ELR (cell line): Measurements from ENCODE around the gene C19orf81.

ENCODE experiments used
- DNase-seq: peaks from one replicate; pipeline ENCODE4 v3.0.0-alpha.2; 2015; ENCODE audit warnings: low read depth

Gene C19orf81

DNA sequence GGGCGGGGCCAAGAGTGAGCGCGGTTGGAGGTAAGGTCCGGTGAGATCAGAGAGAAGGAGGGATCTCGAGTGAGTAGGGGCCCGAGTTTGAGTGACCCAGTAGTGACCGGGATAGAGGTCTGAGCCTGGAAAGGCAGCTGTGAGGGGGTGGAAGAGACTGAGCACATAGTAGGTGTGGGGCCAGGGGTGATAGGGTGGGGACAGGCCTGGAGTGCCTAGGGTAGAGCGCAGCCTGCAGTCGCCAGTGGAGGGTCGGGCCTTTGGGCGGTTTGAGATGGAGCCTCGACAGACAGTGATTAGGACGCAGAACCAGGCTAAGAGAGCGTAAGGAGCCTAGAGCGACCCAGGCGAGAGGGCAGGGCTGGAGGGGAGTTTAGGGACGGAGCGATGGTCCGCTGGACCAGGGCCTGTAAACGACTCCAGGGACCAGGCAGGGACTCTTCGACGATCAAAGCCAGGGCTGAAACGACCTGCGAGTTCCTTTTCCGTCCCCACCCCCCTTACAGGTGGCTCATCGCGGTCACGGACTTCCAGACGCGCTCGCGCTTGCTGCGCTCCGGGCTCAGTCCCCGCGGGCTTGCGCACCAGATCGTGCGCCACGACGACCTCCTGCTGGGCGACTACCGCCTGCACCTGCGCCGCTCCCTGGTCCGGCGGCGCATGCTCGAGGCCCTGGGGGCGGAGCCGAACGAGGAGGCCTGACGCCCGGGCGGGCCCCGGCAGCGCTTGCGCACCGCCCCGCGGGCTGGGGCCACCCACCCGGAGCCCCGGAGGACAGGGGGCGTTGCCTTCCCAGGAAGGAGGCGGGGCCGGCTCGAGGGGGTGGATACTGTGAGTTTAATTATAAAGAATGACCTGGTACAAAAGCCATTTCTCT lies 9.4 kb downstream of the C19orf81 start:
- DNase-seq: peak; percentile 74

- DNase-seq: no peak
These were observed 10.3 kb downstream of the C19orf81 start for GRCh38 chr19:50659318-50660087.

- DNase-seq: no peak
These were observed 10.8 kb downstream of the C19orf81 start for GRCh38 chr19:50660088-50660366.

DNA sequence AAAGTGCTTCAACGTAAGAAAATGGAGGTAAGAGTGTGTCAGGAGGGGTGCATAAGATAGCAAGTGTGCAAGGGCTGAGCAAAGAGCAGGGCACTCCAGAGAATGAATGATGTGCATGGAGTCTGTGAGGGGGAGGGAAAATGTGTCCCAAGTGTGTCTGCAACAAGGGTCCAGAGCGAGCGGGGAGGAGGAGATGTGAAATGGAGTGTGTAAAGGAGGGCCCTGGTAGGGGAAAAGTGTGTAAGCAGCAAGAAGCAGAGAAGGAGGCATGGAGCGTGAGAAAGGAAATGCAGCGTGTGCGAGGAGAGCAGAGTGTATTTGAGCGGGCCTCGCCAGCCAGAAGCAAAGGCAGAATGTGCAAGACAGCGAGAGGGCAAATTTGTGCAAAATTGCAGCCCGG lies 11.8 kb downstream of the C19orf81 start:
- no peak for DNase-seq

DNA sequence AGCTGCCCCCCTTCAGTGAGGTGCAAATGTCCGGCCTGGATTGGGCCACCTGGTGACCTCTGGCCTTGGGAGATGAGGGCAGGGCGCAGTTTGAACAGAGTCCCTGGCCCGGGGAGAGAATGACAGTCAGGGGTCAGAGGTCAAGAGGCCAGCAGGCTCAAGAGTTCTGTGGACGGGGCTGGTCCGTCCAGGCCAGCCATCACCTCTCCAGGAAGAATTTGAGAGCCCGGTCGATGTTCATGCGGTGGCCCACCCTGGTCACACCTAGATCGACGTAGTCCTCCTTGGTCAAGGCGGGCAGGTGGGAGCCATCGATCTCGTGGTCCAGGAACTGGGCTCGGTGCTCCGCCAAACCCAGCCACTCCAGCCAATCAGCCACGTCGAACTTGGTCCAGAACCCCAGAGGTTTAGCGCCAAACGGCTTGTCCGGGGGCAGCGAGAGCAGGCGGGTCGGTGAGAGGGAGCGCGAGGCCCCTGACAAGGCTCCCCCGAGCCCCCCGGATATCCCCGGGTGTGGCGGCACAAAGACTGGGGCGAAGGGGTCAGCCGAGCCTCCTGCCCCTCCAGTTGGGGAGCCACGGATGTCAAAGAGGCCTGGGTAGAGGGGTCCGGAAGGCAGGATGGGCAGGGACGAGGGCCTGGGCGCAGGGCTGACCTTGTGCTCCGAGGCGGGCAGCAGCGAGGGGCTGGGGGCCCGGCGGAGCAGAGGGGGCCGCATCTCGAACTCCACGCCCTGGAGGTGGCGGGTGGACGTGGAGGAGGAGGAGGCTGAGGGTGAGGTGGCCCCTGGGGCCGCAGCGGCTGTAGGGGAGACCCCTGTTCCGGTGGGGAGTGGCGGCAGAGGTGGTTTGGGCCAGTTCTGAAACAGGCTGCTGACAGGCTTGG lies 12.8 kb downstream of the C19orf81 start:
- no peak for DNase-seq

DNA sequence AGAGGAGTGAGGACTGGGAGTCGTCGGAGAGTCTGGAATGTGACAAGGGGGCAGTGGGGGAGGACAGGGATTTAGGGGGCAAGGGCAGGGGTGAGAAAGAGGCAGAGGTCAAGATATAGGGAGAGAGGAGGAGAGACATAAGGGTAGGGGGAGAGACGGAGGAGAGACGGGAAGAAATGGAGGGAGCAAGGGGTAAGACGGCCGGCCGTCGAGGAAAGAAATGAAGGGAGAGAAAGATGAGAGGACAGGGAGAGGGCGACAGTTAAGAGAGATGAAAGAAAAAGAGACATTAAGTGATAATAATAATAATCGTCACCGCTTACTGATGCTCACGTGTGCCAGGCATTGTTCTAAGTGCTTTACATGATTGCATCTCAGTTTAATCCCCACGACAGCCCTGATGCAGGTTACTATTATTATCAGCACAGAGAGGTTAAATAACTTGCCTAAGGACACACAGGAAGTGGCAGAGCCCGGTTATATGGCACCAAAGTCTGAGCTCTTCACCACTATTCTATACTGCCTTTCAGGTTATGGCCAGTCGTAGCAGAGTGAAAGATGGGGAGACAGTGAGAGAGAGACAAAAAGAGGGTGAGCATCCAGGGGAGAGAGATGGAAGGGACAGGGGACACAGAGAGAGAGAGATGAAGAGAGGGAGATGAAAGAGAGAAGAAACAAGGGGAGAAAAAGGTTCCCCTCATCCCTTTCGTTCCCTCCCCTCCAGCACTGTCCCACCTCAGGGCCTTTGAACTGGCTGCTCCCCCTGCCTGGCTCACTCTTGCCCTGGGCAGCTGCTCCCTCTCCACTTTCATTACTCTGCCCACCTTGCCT lies 13.6 kb downstream of the C19orf81 start:
- DNase-seq: no peak

- peak; percentile 57 for DNase-seq
These were observed 14.2 kb downstream of the C19orf81 start for GRCh38 chr19:50663482-50663790.

DNA sequence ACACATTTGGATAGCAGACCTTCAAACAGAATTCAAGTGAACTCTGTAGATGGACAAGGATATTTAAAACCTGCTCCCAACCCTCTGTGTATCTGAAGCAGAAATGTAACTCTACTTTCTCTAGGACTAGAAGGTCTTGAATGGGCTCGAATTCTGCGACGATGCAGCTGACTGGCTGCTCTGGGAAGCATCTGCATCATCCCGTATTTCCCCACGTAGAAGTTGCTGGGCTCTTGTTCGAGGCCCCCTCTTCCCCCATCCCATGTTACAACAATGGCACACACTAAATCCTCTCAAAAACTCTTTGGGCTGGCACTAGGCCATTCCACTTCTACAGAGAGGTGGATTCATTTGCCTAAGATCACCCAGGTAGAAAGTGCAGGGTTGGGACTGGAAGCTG lies 15.0 kb downstream of the C19orf81 start:
- no peak for DNase-seq

DNA sequence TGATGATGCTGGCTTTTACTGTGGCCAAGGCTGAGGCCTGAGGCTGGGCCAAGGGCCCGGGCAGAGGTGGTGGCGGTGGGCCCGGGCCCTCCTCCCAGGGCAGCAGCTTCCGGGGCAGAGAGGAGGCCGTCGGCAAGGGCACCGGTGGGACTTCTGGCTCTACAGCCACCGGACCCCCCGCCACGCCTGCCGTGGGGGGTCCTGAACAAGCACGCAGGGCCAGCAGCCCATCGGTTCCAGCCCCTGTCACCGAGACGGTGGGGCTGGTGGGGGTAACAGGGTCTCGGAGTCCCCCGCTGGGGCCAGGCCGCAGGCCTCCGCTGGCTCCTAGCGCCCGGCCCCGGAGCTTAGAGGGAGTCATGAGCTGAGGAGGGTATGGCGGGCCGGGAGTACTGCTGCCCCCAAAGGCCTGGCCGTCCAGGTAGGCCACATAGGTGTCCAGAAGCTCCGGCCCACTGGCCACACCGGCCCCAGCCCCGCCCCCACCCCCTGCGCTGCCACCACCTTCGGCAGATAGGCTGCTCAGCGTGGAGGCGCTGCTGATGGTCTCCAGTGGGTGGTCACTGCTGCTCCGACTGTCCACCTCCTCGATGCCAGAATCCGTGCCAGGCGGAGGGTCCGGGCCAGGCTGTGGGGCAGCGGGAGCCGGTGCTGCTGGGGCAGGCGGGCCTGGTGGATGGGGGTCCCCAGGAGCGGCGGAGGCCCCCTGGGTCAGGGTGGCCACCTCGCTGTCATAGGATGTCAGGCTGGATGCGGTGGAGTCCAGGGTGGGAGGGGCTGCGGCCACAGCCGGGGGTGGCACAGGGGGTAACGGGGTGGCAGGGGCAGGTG lies 17.3 kb downstream of the C19orf81 start:
- no peak for DNase-seq

DNA sequence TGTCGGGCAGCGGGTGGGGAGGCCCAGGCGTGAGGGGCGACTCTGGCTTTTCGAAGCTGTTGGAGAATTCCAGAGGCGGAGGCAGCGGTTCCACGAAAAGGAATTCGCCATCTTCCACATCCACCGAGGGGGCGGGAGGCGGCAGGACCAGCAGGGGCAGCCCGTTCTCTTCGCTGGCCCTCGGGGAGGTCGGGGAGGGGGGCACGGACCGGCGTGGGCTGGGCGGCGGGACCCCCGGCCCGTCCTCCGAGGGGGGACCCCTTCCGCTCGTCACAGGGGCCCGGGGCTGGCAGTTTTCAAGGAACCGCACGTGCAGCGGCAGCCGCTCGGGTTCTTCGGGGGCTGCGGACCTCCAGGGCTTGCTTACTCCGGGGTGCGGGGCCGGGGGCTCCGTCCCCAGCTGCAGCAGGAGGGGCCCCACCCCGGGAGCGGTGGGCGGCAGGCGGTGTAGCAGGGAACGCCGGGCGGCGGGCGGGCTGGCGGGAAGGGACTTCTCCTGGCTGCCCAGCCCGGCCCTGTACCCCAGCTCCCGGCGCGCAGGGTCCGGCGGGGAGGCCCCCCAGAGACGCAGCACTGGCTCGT lies 18.0 kb downstream of the C19orf81 start:
- no peak for DNase-seq

DNA sequence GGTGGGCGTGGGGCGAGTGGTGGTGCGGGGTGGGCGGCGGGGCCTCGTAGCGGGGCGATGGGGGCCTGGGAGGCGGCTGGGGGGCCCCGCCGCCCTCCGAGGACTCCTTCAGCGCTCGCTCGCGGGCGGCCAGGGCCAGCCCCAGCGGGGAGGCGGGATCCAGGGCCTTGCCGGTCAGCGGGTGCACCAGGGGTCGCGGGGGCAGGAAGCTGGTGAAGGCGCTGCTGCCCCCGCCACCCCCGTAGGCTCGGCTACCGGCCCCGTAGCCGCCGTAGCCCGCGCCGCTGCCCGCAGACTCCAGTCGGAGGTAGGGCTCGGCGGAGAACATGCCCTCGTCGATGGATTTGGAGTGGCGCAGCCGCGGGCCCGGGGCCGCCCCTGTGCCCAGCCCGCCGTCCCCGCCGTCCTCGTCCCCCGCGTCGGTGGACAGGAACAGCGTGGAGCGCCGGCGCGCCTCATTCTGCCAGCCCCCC lies 18.6 kb downstream of the C19orf81 start:
- DNase-seq: no peak

GRCh38 chr19:50668416-50668815 lies 19.2 kb downstream of the C19orf81 start:
- DNase-seq: no peak

- DNase-seq: no peak
These were observed 19.6 kb downstream of the C19orf81 start for GRCh38 chr19:50668879-50669278.

- DNase-seq: peak; percentile 46
These were observed 20.3 kb downstream of the C19orf81 start for GRCh38 chr19:50669302-50670101.

- no peak for DNase-seq
These were observed 20.8 kb downstream of the C19orf81 start for GRCh38 chr19:50670102-50670380.

- no peak for DNase-seq
These were observed 23.9 kb downstream of the C19orf81 start for GRCh38 chr19:50673118-50673517.

GRCh38 chr19:50676625-50677197 lies 27.5 kb downstream of the C19orf81 start:
- DNase-seq: no peak

DNA sequence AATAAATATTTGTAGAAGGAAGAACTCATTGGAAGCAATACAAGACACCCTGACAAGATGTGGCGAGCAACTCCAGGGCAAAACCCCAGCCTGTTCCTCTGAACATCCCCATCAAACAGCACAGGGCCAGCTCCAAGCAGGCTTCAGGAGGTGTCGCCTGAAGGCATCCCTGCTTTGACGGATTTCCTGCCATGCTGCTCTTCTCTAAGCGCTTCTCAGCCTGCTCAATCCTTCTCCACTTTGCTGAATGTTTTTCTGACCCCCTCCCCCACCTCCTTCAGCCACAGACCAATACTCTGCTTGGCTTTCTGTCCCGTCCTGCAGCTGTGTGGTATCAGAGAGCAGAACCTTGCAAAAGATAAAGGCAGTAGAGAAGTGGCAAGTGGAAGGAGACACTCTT lies 28.4 kb downstream of the C19orf81 start:
- DNase-seq: no peak

- DNase-seq: no peak
These were observed 29.1 kb downstream of the C19orf81 start for GRCh38 chr19:50678323-50678722.
